GM18858 (cell line): ENCODE results near the gene SPI1.

Source experiments
- ATAC-seq: cut with Tn5 transposase; IDR thresholded peaks from one replicate; pipeline ENCODE4 v1.9.1; 2021; ENCODE audit not compliant: unreplicated experiment

Gene SPI1

DNA sequence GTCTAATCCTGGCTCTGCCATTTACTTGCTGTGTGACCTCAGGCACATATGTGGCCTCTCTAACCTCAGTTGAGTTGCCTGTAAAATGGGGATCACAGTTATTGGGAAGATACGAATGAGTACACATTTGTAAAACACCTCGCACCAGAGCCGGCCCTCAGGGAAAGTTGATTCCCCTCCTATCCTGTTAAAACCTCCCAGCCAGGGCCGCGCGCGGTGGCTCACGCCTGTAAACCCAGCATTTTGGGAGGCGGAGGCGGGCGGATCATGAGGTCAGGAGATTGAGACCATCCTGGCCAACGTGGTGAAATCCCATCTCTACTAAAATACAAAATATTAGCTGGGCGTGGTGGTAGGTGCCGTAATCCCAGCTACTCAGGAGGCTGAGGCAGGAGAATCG, 18.0 kb downstream of the SPI1 start:
- ATAC-seq: no peak

- ATAC-seq: no peak
Observed at GRCh38 chr11:47359586-47359985, 18.8 kb downstream of the SPI1 start.

GRCh38 chr11:47359162-47359561, 19.2 kb downstream of the SPI1 start:
- ATAC-seq: no peak

GRCh38 chr11:47358731-47359051, 19.7 kb downstream of the SPI1 start:
- no peak for ATAC-seq

- ATAC-seq: no peak
Observed at GRCh38 chr11:47357985-47358730, 20.2 kb downstream of the SPI1 start.

GRCh38 chr11:47356998-47357329, 21.4 kb downstream of the SPI1 start:
- ATAC-seq: no peak

DNA sequence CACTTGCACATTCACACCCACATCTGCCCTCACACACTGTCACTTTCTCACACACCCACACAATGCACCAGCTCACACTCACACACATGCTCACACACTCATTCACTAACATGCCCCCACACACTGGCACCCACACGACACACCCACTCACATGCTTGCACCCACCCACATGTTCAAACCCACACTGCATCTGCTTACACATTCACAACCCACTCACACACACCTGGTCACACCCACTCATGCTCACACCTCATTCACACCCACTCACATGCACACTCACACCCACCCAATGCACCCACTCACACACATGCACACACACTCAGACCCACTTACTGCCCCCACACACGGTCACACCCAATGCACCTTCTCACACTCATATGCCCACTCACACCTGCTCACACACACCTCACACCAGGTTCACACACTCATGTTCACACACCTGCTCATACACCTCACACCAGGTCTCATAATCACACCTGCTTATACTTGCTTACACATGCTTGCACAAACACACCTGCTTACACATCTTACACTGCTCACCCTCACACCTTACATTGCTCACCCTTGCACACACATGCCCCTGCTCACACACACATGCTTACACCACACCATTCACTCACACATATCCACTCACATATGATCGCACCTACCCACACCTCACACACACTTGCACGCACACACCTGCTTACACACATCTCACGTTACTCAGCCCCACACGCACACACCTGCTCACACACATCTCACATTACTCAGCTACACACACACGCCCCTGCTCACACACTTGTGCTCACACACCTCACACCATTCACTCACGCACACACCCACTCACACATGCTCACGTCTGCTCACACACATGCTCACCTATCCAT, 22.0 kb downstream of the SPI1 start:
- no peak for ATAC-seq

GRCh38 chr11:47355283-47356128, 22.8 kb downstream of the SPI1 start:
- ATAC-seq: no peak

GRCh38 chr11:47354913-47355282, 23.4 kb downstream of the SPI1 start:
- ATAC-seq: no peak

DNA sequence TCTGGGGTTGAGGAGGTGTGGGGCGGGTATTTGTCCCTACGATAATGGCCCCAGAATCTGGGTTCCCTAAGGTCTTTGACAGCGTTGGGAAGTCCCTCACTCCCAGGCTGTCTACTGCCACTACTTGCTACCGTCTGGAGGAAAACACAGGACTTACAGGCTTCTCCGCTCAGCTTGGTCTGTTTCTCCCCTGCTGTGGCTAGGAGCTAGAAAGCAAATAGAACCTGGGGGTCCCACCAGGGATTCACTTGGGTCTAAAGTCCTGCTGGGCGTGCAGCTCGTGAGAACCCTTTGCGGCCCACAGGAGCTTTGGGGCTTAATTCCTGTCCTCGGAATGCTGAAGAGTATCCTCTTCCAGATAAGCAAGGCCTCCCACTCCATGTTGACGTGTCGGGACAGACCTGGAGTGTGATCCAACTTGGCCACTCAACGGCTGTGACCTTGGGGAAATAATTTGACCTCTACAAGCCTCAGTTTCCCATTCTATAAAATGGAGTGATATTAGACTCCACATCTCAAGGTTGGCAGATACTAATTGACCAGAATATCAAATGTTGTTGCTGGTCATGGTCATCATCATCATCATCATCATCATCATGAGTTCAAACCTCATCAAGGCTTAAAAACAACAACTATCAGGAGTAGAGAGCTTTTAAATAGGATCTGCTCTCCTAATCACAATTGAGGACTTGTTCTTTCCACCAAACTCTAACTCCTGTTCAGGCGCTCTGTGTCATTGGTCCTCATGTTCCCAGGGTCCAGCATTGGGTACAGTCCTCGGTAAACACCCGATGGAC, 24.2 kb downstream of the SPI1 start:
- ATAC-seq: no peak

GRCh38 chr11:47352556-47352955, 25.8 kb downstream of the SPI1 start, which contains the start of gene MYBPC3:
TSS of gene MYBPC3 (minus strand) at chr11:47352702. CDS start at chr11:47352647, 55 bp downstream.
- ATAC-seq: no peak

GRCh38 chr11:47351156-47352126, 26.9 kb downstream of the SPI1 start:
- ATAC-seq: no peak

DNA sequence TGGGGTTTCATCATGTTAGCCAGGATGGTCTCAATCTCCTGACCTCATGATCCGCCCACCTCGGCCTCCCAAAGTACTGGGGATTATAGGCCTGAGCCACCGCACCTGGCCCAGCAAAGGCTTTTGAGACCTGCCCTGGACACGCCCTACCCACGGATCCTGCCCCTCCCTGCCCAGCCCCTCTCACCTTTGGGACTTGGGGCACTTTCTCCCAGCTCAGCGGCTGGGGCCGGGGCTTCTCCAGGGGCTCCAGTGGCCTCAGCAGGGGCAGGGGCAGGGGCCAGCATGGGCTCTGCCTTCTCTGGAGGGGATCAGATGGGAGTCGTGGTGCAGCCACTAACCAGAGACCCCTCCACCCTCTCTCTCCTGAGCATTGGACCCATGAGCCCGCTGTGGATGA, 28.0 kb downstream of the SPI1 start:
- no peak for ATAC-seq

DNA sequence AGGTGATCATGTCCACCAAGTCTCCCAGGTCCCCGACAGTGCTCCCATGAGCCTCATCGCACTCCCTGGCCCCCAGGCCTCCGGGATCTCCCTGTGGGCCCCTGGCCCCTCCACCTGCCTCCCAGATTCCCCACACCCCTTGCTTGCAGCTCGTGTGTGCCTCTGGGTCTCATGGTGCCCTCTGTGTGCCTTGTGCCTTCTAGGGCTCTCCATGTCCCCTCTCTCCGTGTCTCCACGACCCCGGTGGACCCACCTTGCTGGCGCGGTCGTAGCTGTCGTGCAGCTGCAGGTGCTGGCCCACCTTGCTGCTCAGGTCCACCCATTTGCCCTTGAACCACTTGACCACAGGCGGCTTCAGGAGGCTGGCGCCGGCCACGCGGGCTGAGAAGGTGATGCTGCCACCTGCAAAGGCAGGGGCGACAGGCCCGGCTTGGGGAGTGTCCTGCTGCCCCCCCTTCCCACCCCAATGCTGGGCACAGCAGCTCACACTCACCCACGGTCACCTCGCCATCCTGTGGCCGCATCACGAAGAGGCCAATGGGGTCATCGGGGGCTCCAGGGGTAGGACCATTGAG, 28.7 kb downstream of the SPI1 start:
- ATAC-seq: no peak

- no peak for ATAC-seq
Observed at GRCh38 chr11:47348859-47349258, 29.5 kb downstream of the SPI1 start.

DNA sequence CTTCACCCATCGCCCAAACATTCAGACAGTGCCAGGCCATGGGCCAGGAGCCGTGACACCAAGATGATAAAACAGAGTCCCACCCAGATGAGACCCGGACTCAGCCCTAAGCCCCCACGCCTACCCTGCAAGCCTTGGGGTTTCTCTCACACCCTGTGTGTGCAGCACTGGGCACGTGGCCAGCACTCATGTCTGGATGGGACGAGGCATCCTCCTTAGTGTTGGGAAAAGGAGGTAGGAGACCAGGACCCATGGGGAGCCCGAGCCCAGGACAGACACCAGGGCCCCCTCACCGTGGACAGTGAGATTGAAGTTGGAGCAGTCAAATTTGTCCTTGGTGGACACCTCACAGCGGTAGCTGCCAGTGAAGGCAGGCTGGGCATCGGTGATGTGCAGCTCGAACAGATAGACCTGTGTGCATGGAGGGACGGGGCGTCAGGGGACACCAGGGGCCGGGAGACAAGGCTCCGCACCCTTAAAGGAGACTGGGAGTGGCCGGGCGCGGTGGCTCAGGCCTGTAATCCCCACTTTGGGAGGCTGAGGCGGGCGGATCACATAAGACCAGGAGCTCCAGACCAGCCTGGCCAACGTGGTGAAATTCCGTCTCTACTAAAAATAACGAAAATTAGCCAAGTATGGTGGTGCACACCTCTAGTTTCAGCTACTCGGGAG, 30.1 kb downstream of the SPI1 start:
- ATAC-seq: no peak

DNA sequence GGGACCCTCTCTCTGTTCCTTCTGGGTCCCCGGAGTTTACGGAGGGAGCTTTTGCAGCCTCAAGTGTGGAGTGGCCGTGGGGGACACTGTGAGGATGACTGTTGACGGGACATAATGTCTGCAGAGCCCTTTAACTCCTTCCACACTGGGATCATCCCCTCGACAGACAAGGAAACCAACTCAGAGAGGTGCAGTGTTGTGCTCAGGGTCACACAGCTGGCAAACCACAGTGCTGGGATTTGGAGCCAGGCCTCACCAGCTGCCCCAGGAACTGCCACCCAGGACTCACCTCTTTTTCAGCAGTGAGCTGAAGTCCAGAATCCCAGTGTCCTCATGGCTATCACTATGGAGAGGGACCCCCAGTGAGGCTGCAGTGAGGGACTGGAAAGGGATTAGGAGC, 31.2 kb downstream of the SPI1 start:
- no peak for ATAC-seq

DNA sequence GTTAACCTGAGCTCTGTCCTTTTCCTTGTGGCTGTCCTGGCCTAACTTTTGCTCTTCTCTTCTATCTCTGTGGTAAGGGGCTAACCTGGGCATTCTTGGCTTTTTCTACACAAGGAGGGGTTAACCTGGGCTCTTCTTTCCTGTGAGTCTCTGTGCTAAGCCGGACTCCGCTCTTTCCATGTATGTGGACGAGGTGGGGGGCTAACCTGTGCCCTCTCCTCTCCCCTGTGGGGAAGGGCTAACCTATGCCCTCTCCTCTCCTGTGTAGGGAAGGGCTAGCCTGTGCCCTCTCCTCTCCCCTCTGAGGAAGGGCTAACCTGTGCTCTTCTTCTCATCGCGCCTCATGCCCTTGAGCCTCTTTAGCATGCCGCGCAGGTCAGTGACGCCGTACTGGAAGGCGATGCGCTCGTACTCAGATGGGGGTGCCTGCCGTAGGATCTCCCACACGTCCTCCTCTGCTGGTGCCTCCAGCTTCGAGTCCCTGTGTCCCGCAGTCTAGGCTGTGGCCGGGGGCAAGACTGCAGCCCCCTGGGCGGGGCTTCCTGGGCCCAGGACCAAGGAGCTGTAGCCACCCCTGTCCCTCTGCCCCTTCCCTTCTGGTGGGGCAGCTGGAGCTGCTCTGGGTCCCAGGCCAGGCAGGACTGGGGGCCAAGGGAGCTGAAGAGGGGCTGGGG, 32.3 kb downstream of the SPI1 start:
- no peak for ATAC-seq
